Astrocyte (in vitro differentiated cells and primary cell): ENCODE data around the gene CATSPERZ. TPM values are rescaled to one million over a fixed set of nuclear protein-coding genes. Genes with fewer than 3 reads are reported as not detected.
A peak's percentile ranks its signal among the peaks of the same experiment; 100 is the strongest.

ENCODE experiments used
- DNase-seq: peaks from one replicate; pipeline ENCODE4 v3.0.0-alpha.2; 2010; ENCODE audit warnings: low read depth
- FAIRE-seq: peaks from 2 replicates; lab custom pipeline; 2011; peaks lifted over from hg19 to GRCh38; lab: Jason Lieb, UNC
- H2AFZ ChIP-seq: 2 replicates; pipeline ENCODE4 v1.6.0; 2012; ENCODE audit warnings: low read depth, low read length, inconsistent platforms
- H3K27ac ChIP-seq: 2 replicates; pipeline ENCODE4 v1.5.1; 2011; ENCODE audit warnings: low read depth, low read length, inconsistent platforms
- H3K27me3 ChIP-seq: 2 replicates; pipeline ENCODE4 v1.6.0; 2011; ENCODE audit warnings: low read length, inconsistent platforms; ENCODE audit not compliant: insufficient read depth
- H3K36me3 ChIP-seq: 2 replicates; pipeline ENCODE4 v1.5.1; 2011; ENCODE audit warnings: low read length, inconsistent platforms; ENCODE audit not compliant: insufficient read depth
- H3K4me1 ChIP-seq: 2 replicates; pipeline ENCODE4 v1.5.1; 2011; ENCODE audit warnings: low read length, inconsistent platforms; ENCODE audit not compliant: insufficient read depth
- H3K4me2 ChIP-seq: 2 replicates; pipeline ENCODE4 v1.6.0; 2012; ENCODE audit warnings: low read length, inconsistent platforms
- H3K4me3 ChIP-seq: 2 replicates; pipeline ENCODE4 v1.5.1; 2011; ENCODE audit warnings: low read depth, mild to moderate bottlenecking, low read length, inconsistent platforms; ENCODE audit not compliant: insufficient read depth
- H3K79me2 ChIP-seq: 2 replicates; pipeline ENCODE4 v1.6.0; 2012; ENCODE audit warnings: mild to moderate bottlenecking, low read length, inconsistent platforms; ENCODE audit not compliant: insufficient read depth
- H3K9ac ChIP-seq: 2 replicates; pipeline ENCODE4 v1.6.0; 2012; ENCODE audit warnings: mild to moderate bottlenecking, low read length, inconsistent platforms
- H3K9me3 ChIP-seq: 2 replicates; pipeline ENCODE4 v1.5.1; 2012; ENCODE audit warnings: low read depth, mild to moderate bottlenecking, low read length, inconsistent platforms; ENCODE audit not compliant: insufficient read depth
- H4K20me1 ChIP-seq: 2 replicates; pipeline ENCODE4 v1.6.0; 2012; ENCODE audit warnings: low read length, inconsistent platforms; ENCODE audit not compliant: insufficient read depth
- H3K27ac Mint-ChIP-seq: one replicate; pipeline ENCODE4 v1.8.0; 2021; ENCODE audit warnings: mild to moderate bottlenecking, mixed read lengths; ENCODE audit not compliant: unreplicated experiment
- H3K27me3 Mint-ChIP-seq: one replicate; pipeline ENCODE4 v1.8.0; 2021; ENCODE audit warnings: low read depth, mixed read lengths; ENCODE audit not compliant: unreplicated experiment
- H3K36me3 Mint-ChIP-seq: one replicate; pipeline ENCODE4 v1.8.0; 2021; ENCODE audit warnings: low read depth, mixed read lengths; ENCODE audit not compliant: unreplicated experiment
- H3K4me1 Mint-ChIP-seq: one replicate; pipeline ENCODE4 v1.8.0; 2021; ENCODE audit warnings: low read depth, mixed read lengths; ENCODE audit not compliant: unreplicated experiment
- H3K4me3 Mint-ChIP-seq: one replicate; pipeline ENCODE4 v1.8.0; 2021; ENCODE audit warnings: mild to moderate bottlenecking, moderate library complexity, mixed read lengths; ENCODE audit not compliant: unreplicated experiment
- H3K9me3 Mint-ChIP-seq: one replicate; pipeline ENCODE4 v1.8.0; 2021; ENCODE audit warnings: mild to moderate bottlenecking, mixed read lengths; ENCODE audit not compliant: unreplicated experiment
- EZH2 ChIP-seq: IDR thresholded peaks from 2 replicates; pipeline ENCODE4 v1.6.1; 2012; ENCODE audit warnings: mild to moderate bottlenecking, low read length, inconsistent platforms; ENCODE audit not compliant: insufficient read depth
- total RNA-seq: library from RNA; stranded (reverse); gene quantifications from 2 replicates; pipeline ENCODE4 v1.2.1, GENCODE V29; 2021
- TF ChIP-seq, protein P1 (sequence below): IDR thresholded peaks from 2 replicates; pipeline ENCODE4 v1.5.1; 2011; ENCODE audit warnings: low read depth, mild to moderate bottlenecking, inconsistent platforms, low read length, moderate library complexity; ENCODE audit not compliant: insufficient read depth

Gene CATSPERZ
- total RNA-seq, 1 donor from 2014 or later: not detected

DNA sequence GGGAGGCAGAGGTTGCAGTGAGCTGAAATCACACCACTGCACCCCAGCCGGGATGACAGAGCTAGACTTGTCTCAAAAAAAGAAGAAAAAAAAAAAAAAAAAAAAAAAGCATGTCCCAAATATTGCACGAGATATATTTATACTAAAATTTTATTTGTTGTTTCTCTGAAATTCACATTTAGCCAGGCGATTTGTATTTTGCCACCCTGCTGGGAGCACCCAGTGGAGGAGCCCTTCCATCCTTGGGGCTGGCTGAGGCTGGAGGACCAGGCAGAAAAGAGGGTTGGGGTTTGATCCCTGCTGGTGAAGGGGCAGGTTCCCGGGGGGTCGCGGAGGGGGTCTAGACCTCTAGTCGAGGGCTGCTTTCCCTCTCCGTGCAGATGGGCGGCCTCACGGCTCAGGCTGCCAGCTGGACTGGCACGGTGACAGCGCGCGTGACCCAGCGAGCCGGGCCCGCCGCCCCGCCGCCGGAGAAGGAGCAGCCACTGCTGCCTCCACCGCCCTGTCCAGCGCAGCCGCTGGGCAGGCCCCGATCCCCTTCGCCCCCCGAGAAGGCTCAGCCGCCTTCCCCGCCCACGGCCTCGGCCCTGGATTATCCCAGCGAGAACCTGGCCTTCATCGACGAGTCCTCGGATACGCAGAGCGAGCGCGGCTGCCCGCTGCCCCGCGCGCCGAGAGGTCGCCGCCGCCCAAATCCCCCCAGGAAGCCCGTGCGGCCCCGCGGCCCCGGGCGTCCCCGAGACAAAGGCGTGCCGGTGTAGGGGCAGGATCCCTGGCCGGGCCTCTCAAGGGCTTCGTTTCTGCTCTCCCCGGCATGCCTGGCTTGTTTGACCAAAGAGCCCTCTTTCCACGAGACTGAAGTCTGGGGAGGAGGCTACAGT lies 952 bp upstream of the CATSPERZ start:
- Mint-ChIP-seq H3K27me3 (peaks cover 60% of the 10 kb centered on the region), H3K36me3 (no peaks in the 10 kb centered on the region), H3K27ac (no peak overlapping the region), H3K4me3 (no peak overlapping the region), H3K9me3 (no peaks in the 10 kb centered on the region), H3K4me1 (peaks cover 10% of the 10 kb centered on the region)
- peaks cover 11% of the 10 kb centered on the region for H3K4me1 ChIP-seq
- no peak for FAIRE-seq
- peaks cover 60% of the 10 kb centered on the region for H3K27me3 ChIP-seq
- no peaks in the 10 kb centered on the region for H3K79me2 ChIP-seq
- H2AFZ ChIP-seq: peak overlapping the region; percentile 60
- no peak for DNase-seq
- peaks cover 6% of the 10 kb centered on the region for H4K20me1 ChIP-seq
- H3K36me3 ChIP-seq: no peaks in the 10 kb centered on the region
- no peak overlapping the region for H3K27ac ChIP-seq
- H3K9me3 ChIP-seq: no peaks in the 10 kb centered on the region
- peak overlapping the region; percentile 5 for H3K4me3 ChIP-seq
- peak overlapping the region; percentile 81 for H3K4me2 ChIP-seq
- TF ChIP-seq EZH2: peak; percentile 57
- TF ChIP-seq, protein P1, sequence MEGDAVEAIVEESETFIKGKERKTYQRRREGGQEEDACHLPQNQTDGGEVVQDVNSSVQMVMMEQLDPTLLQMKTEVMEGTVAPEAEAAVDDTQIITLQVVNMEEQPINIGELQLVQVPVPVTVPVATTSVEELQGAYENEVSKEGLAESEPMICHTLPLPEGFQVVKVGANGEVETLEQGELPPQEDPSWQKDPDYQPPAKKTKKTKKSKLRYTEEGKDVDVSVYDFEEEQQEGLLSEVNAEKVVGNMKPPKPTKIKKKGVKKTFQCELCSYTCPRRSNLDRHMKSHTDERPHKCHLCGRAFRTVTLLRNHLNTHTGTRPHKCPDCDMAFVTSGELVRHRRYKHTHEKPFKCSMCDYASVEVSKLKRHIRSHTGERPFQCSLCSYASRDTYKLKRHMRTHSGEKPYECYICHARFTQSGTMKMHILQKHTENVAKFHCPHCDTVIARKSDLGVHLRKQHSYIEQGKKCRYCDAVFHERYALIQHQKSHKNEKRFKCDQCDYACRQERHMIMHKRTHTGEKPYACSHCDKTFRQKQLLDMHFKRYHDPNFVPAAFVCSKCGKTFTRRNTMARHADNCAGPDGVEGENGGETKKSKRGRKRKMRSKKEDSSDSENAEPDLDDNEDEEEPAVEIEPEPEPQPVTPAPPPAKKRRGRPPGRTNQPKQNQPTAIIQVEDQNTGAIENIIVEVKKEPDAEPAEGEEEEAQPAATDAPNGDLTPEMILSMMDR: no peak
- no peak overlapping the region for H3K9ac ChIP-seq

- Histone ChIP-seq H2AFZ (no peak overlapping the region), H3K27me3 (peaks cover 24% of the 10 kb centered on the region), H3K36me3 (no peaks in the 10 kb centered on the region), H4K20me1 (peaks cover 6% of the 10 kb centered on the region), H3K9ac (no peak overlapping the region), H3K79me2 (peaks cover 19% of the 10 kb centered on the region), H3K27ac (no peak overlapping the region), H3K9me3 (no peaks in the 10 kb centered on the region), H3K4me2 (no peak overlapping the region), H3K4me3 (no peak overlapping the region), H3K4me1 (peaks cover 23% of the 10 kb centered on the region)
- H3K4me1 Mint-ChIP-seq: no peaks in the 10 kb centered on the region
- no peaks in the 10 kb centered on the region for H3K36me3 Mint-ChIP-seq
- FAIRE-seq (no peak), DNase-seq (no peak)
- peaks cover 26% of the 10 kb centered on the region for H3K27me3 Mint-ChIP-seq
- no peak overlapping the region for H3K27ac Mint-ChIP-seq
- no peak for TF ChIP-seq EZH2
- TF ChIP-seq, protein P1: no peak
- H3K9me3 Mint-ChIP-seq: no peaks in the 10 kb centered on the region
- peak overlapping the region; percentile 27 for H3K4me3 Mint-ChIP-seq
Measured at GRCh38 chr11:64303109-64304031, 3.2 kb downstream of the CATSPERZ start.
